ENCODE results near the gene NOM1.
"Not testable (repeated sequence)": the region's sequence is repeated elsewhere in the genome, so short reads cannot be mapped to it uniquely, and the experiment has no call there.

GRCh38 chr7:156953215-156953614 is 3.7 kb downstream of the NOM1 start:
- TF ChIP-seq CTCF (IDR thresholded peaks at IDR 0.05; ENCODE audit: insufficient read depth, low read depth, low read length); EZH2 (IDR thresholded peaks at IDR 0.05; ENCODE audit: insufficient read depth, low read length): not testable (repeated sequence)

Data from astrocyte (in vitro differentiated cells and primary cell).